ENCODE data around the gene C2orf80. TPM values are rescaled to one million over a fixed set of nuclear protein-coding genes. Genes with fewer than 3 reads are reported as not detected.

The C2orf80 gene
- total and polyA plus RNA-seq, 3 donors from 2014 or later = not detected

GRCh38 chr2:208208335-208209085 is 18.7 kb upstream of the C2orf80 start:
- H3K4me1 ChIP-seq = no peaks in the 10 kb centered on the region
- no peaks in the 10 kb centered on the region for H3K9me3 ChIP-seq
- no peaks in the 10 kb centered on the region for H3K36me3 ChIP-seq (ENCODE audit: low read depth, missing control alignments)
- H3K27me3 ChIP-seq = no peaks in the 10 kb centered on the region
- no peak overlapping the region for H3K4me3 ChIP-seq
- WGBS, 2 donors = 89% methylated on average over 9 of the region's 9 CpGs
- no peak for DNase-seq
- TF ChIP-seq CTCF (IDR thresholded peaks at IDR 0.05) (no peak), POLR2A (IDR thresholded peaks at IDR 0.05) (no peak)
- H3K27ac ChIP-seq = no peak overlapping the region
- intact Hi-C loops (cut with DNase I; ENCODE audit: low total_unique reads) = no loop called here

GRCh38 chr2:208207769-208208168 is 17.9 kb upstream of the C2orf80 start:
- Histone ChIP-seq H3K27me3 (no peaks in the 10 kb centered on the region), H3K4me1 (no peaks in the 10 kb centered on the region), H3K27ac (no peak overlapping the region), H3K36me3 (ENCODE audit: low read depth, missing control alignments) (no peaks in the 10 kb centered on the region), H3K4me3 (no peak overlapping the region), H3K9me3 (no peaks in the 10 kb centered on the region)
- TF ChIP-seq CTCF (IDR thresholded peaks at IDR 0.05) = no peak
- TF ChIP-seq POLR2A (IDR thresholded peaks at IDR 0.05) = no peak
- intact Hi-C loops (cut with DNase I; ENCODE audit: low total_unique reads) = no loop called here
- DNase-seq = no peak
- 76 to 85% methylated on average over 3 of the region's 3 CpGs for WGBS, 2 donors

GRCh38 chr2:208204166-208204565 is 14.3 kb upstream of the C2orf80 start:
- intact Hi-C loops (cut with DNase I; ENCODE audit: low total_unique reads) = no loop called here
- TF ChIP-seq POLR2A (IDR thresholded peaks at IDR 0.05) = no peak
- TF ChIP-seq CTCF (IDR thresholded peaks at IDR 0.05) = no peak
- no peaks in the 10 kb centered on the region for H3K9me3 ChIP-seq
- no peak for DNase-seq
- H3K27me3 ChIP-seq = no peaks in the 10 kb centered on the region
- H3K4me1 ChIP-seq = no peaks in the 10 kb centered on the region
- no peaks in the 10 kb centered on the region for H3K36me3 ChIP-seq (ENCODE audit: low read depth, missing control alignments)
- H3K27ac ChIP-seq = no peak overlapping the region
- WGBS, 2 donors = 69 to 74% methylated on average over 5 of the region's 5 CpGs
- H3K4me3 ChIP-seq = no peak overlapping the region

- Histone ChIP-seq H3K27me3 (no peaks in the 10 kb centered on the region), H3K9me3 (no peaks in the 10 kb centered on the region), H3K36me3 (ENCODE audit: low read depth, missing control alignments) (no peaks in the 10 kb centered on the region), H3K4me1 (no peaks in the 10 kb centered on the region), H3K4me3 (no peak overlapping the region), H3K27ac (no peak overlapping the region)
- 88 to 95% methylated on average over 3 of the region's 3 CpGs for WGBS, 2 donors
- no peak for DNase-seq
- TF ChIP-seq CTCF (IDR thresholded peaks at IDR 0.05) = no peak
- no peak for TF ChIP-seq POLR2A (IDR thresholded peaks at IDR 0.05)
- intact Hi-C loops (cut with DNase I; ENCODE audit: low total_unique reads) = no loop called here
Observed at GRCh38 chr2:208195531-208195930, 5.7 kb upstream of the C2orf80 start.
